GM19468 (cell line): Measurements from ENCODE around the gene RAB31.

Experiments
- ATAC-seq: cut with Tn5 transposase; IDR thresholded peaks from one replicate; pipeline ENCODE4 v1.9.1; 2021; ENCODE audit warnings: mild to moderate bottlenecking, moderate library complexity, moderate number of reproducible peaks; ENCODE audit not compliant: unreplicated experiment; ENCODE audit errors: extremely low read depth

The RAB31 gene

DNA sequence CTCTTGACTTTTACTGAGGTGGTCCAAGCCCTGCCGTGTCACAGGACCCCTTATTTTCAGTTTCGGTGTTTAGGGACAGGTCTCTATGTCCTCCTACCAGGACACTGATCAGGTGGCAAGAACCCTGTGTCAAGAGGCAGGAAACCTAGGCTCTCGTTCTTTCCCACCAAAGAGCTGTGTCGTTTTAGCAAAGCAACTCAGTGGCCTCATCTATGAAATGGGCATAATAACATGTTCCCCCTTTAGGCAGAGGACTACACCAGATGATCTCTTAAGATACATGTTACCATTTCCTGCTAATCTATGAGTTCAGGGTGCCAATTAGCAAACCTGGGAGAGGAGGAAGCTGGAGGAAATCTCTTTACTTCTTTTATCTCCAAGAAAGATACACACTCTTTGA lies 1.9 kb downstream of the RAB31 start:
- no peak for ATAC-seq

DNA sequence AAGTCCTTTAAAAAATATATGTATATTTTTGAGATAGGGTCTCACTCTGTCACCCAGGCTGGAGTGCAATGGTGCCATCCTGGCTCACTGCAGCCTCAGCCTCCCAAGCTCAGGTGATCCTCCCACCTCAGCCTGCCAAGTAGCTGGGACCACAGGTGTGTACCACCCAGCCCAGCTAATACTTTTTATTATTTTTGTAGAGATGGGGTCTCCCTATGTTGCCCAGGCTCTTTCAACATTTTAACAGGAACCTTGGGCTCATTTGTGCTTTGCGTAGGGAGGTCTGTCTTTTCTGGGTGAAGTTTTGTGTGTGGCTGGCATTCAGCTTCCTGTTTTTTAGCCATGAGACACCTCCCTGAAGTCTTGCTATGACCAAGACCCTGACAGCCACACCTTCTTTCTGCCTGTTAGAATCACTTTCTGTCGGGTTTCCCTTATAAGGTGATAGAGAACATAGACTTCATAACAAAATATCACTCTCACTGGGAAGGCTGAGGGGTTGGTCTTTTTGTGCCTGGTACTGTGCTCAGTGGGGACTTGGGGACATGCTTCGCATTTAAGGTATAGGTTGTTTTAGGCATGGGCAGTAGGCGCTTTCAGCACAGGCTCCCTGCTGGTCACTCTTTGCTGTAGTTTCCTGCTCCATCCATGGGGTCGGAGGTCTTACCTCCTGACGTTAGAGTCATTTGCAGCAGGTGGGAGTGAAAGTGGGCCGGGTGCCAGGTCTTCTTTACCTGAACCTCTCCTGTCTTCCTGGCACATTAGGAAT lies 3.4 kb downstream of the RAB31 start:
- ATAC-seq: peak; percentile 56

DNA sequence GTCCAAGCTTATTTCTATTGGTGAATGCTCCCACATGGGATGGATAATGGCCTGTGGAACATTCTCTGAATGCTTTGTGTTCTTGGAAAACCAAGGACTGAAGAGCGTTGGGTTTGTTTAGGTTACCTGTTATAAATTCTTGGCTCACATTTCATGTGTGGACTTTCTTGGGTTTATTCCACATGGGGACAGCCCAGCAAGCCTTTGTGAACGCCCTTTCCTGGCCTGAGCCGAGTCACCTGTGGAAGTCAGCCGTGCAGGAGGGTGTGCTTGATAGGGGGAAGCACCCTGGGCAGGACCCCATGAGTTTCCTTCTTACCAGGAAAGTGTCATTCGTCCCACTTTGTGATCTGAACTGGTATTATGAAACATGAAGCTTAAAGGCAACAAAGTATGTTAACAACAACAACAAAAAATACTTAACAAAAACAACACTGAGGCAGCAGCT lies 4.1 kb downstream of the RAB31 start:
- no peak for ATAC-seq

DNA sequence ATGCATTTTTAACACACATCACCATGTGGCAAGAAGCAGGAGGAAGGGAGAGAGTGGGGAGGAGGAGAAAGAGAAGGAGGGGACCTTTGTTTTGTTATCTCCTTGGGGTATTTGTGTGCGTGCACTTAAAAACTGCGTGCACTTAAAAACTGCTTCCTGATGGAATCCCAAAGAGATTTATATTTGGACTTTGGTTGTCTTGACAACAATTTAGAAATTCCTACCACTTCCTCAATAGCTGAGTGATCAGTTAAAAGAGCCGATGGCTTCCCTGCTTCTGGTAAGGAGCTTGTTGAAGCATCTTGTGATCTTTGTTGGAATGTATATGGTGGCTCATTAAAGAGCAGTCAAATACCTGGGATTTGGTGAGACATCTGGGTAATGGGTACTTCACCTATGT lies 4.5 kb downstream of the RAB31 start:
- no peak for ATAC-seq

DNA sequence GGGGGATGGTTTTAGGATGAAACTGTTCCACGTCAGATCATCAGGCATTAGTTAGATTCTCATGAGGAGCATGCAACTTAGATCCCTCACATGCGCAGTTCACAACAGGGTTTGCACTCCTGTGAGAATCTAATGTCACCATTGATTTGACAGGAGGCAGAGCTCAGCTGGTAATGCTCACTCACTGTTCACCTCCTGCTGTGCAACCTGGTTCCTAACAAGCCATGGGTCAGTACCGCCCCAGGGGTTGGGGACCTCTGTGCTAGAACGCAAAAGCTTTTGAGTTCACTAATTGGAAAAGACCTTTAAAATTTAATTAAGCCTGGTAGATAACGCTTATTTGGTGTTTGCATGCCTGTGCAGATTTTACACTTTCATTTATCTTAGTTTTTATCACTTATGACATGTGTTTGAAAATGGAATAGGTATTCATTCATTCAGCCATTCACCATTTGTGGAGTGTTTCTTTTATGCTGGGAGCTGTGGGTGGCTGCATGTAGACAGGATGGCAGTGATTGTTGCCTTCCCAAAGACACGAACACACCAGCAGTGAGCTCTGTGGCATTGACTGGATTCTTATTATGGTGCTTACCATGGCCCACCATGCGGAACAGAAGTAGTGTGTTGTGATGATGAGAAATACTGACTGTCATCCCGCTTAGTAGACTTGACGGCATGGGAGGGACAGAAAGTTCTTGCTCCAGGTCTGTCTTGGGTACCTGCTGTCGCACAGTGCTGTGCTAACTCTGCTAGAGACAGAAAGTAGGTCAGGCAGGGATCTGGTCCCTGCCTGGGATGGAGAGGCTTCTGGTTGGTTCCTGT lies 6.4 kb downstream of the RAB31 start:
- no peak for ATAC-seq

DNA sequence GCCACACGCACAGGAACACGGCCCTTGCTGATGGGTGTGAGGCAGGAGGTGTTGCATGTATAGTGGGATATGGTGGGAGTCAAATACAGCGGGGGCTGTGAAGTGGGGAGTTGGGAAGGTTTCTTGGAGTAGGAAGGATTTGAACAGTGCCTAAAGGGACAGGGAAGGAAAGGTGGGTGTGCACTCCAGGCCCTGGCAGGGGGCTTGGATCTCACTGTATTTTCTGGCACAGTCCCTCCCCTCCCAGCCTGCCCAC lies 6.9 kb downstream of the RAB31 start:
- no peak for ATAC-seq

DNA sequence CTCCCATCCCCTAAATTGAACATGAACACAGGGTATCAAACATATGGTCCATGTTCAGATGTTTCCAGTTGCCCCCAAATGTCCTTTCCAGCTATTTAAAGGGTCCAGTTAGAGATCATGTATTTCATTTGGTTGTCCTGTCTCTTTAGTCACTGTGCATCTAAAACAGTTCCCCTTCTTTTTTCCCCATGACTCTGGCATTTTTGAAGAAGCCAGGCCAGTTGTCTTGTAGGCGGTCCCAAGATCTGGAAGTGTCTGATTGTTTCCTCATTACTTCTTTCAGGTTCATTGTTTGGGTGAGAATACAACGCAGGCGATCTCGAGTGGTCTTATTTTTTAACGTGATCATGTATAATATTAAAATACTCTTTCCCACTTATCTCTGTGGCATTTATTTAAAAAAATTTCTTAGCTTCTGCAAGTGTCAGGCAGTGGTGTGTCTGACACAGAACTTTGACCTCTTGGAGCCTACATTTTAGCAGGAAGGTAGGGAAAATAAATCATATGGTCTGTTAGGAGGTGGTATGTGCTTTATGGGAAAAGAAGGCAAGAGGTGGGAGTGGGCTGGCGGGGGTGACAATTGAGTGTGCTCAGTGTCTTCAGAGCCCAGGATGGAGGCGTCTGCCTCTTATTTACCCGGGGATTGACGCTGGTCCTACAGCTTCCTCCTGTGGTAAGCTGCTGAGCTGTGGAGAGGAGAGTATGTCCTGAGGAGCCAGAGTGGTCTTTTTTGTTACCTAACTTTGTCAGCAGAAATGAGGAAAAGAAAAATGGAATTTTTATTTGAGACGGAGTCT lies 8.1 kb downstream of the RAB31 start:
- no peak for ATAC-seq

DNA sequence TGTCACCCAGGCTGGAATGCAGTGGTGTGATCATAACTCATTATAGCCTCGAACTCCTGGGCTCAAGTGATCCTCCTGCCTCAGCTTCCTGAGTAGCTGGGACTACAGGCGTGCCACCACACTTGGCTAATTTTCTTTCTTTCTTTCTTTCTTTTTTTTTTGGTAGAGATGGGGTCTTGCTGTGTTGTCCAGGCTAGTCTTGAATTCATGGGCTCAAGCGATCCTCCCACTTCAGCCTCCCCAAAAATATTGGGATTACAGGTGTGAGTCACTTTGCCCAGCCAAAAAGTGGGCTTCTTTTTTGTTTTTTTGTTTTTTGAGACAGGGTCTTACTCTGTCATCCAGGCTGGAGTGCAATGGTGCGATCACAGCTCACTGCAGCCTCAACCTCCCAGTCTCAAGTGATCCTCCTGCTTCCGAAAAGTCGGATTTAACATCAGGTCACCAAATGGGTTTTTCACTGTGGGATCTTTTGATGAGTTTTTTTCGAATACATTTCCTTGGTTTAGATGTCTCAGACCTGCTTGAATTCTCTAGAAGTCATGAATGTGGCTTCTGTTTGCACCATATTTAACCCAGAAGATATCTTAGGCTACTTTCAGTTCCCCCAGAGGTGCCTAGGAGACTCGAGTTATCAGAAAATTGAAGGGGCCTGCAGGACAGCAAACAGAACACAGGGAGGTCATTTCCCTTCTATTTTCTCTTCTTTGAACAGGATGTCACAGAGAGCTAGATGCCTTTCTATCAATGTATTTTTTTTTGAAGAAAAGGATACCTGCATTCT lies 8.9 kb downstream of the RAB31 start:
- no peak for ATAC-seq

DNA sequence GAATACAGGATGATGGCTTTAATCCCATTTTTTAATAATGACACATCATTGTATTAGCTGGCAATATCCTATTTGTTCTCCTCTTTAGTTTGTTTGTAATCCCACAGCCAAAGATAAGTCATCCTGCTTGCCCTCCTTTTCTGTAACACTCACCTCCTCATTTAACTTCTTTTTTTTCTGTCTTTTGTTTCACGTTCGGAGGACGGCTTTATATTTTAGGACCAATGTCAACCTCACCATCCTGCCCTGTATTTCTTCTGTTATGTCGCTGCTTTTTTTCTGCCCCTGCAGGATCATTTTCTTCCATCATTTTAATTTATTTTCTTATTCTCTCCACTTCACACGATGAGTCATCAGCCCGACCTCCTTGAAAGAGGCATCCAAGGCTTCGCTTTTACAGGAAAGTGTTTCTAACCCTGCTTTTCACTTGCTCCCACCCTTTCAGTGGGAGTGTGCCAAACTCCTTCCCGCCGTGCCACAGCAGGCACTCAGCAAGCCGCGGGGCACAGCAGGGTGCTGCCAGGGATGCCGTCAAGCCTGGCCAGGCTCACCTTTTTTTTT lies 11.4 kb downstream of the RAB31 start:
- no peak for ATAC-seq

DNA sequence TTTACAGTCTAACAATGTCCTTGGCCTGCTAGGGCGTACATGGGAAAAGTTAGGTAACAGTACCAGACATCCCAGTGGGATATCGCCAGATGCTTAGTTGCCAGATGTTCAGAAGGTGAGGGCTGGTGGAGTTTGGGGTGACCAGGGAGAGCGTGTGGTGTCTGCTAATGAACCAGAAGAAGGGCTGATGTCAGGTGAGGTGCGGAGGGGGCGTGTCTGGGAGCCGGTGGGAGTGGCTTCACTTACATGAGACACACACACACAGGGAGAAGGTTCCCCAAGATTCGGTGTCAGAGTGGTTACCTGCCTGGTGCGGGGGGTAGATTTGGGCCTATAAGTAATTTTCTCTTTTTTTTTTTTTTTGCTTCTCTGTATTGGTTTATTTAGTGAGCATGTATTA lies 12.2 kb downstream of the RAB31 start:
- ATAC-seq: no peak

DNA sequence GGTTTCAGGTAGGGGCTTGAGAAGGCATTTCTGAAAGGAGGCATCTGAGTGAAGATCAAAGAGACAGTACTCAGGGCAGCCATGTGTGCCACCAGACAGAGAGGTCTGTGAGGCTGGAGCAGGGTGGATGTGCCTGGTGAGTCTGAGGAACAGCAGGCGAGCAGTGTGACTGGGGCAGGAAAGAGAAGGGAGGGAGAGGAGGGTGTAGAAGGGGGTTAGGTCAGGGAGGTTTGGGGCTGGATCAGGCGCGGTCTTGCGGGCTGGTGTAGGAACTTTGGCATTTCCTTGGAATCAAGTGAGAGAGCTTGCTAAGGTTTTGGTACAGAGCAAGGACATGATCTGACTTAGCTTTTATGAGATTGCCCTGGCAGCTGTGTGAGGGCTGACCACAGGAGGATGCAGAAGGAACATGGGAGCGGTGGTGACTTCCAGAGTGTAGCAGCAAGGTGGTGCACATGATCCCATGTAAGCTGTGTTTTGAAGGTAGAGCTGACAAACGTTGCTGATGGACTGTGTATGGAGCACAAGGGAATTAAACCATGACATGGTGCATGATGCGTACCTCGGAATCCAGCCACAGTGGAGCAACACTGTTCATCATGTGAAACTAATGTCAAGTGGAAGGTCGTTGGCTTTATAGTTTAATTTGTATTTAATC lies 13.9 kb downstream of the RAB31 start:
- ATAC-seq: no peak

DNA sequence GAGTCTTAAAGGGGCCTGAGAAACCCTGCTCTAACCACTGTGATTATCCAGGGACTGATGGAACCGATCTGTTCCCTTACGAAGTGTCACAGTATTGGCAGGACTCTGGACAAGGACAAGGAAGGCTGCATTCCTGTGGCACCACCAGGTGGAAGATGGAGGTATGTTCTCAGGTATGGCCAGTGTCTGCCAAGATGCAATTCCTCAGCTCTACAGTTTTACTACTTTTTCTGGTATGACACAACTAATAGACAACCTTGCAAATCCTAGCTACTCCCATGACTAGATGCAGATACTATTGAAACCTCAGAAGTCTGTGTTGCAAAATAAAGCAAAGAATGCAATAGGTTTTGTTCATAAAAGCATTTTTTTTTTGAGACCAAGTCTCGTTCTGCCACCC lies 14.6 kb downstream of the RAB31 start:
- ATAC-seq: no peak

DNA sequence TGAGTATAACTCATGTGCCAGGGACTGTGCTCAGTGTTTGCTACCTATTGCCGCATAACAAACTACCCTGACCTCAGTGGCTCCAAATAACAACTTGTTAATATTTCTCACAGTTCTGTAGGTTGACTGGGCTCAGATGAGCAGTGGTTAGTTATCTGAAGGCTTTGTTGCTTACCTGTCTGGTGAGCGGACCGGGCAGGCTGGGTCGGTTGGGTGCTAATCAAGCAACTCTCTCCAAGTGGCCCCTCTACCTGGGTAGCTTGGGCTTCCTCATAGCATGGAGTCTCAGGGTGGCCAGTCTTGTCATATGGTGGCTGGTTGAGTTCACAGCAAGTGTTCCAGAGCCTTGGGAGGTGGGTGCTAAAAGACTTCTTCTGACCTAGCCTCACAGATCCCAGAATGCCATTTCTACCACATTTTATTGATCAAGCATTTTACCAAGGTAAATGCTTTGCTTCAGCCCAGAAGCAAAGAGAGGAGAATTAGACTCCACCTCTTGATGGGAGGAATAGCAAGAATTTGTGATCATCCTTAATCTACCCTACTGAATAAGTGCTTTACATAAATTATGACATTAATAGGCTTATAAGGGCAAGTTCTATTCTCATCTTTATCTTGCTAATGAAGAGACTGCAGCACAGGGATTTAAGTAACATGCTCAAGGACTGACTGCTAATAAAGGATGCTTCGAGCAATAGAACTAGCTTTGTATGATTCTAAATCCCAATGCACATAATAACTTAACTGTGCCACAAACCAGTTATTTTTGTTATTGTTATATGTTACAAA lies 16.9 kb downstream of the RAB31 start:
- ATAC-seq: no peak

DNA sequence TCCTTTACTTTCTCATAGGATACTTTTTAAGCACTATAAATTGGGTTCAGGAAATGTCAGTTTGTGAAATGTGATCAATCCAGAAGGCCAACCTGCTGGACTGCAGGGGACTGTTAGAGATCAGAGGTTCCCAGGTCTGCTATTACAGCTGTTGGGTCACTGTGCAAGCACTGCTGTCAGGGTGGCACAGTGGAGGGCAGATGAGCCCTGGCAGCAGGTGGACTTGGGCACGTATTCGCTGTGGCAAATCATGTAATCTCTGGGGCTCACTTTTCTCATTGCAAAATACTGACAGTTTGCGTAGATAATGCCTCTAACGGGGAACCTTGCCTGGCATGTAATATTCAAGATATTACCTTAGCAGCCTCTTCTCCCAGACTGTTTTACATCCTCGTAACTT lies 18.1 kb downstream of the RAB31 start:
- ATAC-seq: no peak

DNA sequence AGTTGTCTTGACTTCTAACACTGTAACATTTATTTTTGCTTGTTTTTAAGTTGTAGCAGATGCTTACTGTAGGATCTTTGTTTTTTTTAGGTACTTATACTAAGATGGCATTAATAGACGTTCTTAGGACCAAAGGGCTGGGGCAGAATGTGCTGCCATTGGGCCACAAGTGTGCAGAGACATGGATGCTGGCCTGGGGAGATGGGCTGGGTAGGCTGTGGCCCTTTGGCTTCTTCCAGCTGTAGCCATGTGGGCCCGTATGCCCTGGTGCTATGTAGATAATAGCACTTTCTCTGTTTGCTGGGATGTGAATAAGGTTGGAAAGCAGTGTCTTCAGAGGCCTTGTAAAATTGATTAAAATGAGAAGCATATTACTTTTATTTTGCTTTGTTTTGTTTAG lies 18.8 kb downstream of the RAB31 start:
- no peak for ATAC-seq

DNA sequence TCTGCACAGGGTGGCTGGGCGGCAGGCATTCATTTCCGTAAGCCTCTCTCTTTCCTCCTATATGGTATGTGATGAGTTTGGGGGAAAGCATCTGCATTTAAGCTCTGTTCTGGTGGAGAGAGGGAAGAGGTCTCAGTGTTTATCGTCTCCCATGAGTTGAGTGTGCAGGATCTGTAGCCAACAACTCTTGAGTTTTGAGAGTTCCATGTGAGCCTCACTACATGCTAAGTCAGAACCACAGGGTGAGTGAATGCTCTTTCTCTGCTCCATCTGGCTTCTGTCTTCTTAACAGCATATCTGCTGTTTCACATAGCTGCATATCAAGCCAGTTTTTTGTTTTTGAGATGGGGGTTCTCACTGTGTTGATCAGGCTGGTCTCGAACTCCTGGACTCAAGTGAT lies 22.7 kb downstream of the RAB31 start:
- no peak for ATAC-seq

DNA sequence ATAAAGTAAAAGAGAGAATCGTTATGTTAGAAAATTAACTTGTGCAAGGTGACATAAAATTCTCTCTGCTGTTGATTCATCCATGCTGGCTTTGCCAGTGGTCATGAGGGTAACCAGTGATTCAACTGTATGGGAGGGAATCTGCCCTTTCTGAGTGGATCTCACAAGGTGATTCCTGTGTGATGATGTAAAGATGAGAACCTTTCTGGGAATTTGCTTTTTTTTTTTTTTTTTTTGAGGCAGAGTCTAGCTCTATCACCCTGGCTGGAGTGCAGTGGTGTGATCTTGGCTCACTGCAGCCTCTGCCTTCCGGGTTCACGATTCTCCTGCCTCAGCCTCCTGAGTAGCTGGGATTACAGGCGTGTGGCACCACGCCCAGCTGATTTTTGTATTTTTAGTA lies 23.3 kb downstream of the RAB31 start:
- ATAC-seq: no peak

DNA sequence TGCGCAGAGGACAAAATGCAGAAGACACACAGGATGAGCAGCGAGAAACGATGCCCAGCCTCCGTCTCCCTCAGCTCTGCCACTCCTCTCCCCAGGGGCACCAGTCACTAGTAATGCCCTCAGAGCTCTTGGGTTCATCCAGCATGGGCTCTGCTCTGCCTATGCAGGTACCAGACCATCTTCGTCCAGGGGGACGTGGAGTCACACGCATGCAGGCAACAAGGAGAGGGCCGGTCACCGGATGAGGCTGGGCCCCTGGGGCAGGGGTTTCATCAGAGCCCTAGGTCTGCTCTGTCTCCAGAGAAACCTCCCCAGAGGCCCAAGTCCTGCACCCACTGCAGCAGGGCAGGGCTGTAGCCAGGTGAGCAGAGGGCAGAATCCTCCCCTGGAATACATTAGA lies 23.9 kb downstream of the RAB31 start:
- no peak for ATAC-seq

DNA sequence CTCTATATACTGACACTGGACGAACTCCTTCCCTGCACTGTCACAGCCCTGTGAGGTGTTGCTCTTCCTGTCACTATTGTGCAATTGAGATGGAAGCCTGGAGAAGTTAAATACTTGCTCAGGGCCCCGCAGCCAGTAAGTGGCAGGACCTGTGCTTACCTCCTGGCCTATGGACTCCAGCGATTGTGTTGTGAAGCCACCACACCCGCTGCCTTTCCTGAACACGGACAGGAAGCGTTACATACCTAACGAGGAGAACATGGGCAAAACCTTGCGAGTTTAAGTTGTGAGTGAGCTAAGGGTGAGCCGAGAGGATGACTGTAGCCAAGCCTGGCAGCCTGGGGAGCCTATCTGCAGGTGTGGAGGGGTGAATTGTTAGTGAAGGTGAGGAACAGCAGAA lies 26.1 kb downstream of the RAB31 start:
- no peak for ATAC-seq
